Measurements from ENCODE around the gene LHFPL2. TPM values are rescaled to one million over a fixed set of nuclear protein-coding genes. Genes with fewer than 3 reads are reported as not detected.

LHFPL2 gene
- total RNA-seq, 1 experiment from 2014 or later, result 49.7 TPM

GRCh38 chr5:78495800-78496199, 152.8 kb downstream of the LHFPL2 start:
- H3K27me3 ChIP-seq (replicated peaks; ENCODE audit: control insufficient read depth, insufficient read depth, low read length), result no peaks in the 10 kb centered on the region
- DNase-seq, result no peak
- Mint-ChIP-seq H3K27ac (ENCODE audit: unreplicated experiment) (no peak overlapping the region), H3K27me3 (ENCODE audit: insufficient read depth, unreplicated experiment) (no peaks in the 10 kb centered on the region), H3K9me3 (ENCODE audit: unreplicated experiment) (no peaks in the 10 kb centered on the region), H3K36me3 (ENCODE audit: insufficient read depth, unreplicated experiment) (peaks cover 50% of the 10 kb centered on the region), H3K4me1 (ENCODE audit: low read depth, unreplicated experiment) (peaks cover 44% of the 10 kb centered on the region), H3K4me3 (ENCODE audit: unreplicated experiment) (no peak overlapping the region)
- POLR2A ChIA-PET, result no interaction called here
- H3K4me1 ChIP-seq, result peaks cover 32% of the 10 kb centered on the region
- CTCF ChIA-PET, result interaction anchor here (1.1 kb wide), 1 partner anchor 37 kb away, joined by 3 read pairs; no protein-coding TSS in a partner anchor
- no peak overlapping the region for H3K4me3 ChIP-seq (ENCODE audit: low read depth, low read length)
- H3K36me3 ChIP-seq (ENCODE audit: control insufficient read depth, insufficient read depth, low read length), result no peaks in the 10 kb centered on the region; the same call in 1 of the 2 replicates
- no peaks in the 10 kb centered on the region for H3K9me3 ChIP-seq
- no TSS peak for BruUV-seq (replicated peaks)
- no peak for TF ChIP-seq CTCF (IDR thresholded peaks at IDR 0.05; ENCODE audit: insufficient read depth in 1 of 2, low read depth in 1 of 2, low read length in 1 of 2, severe bottlenecking in 1 of 2, unreplicated experiment in 1 of 2)
- intact Hi-C loops (cut with micrococcal nuclease; ENCODE audit: unreplicated experiment), result no loop called here

GRCh38 chr5:78492650-78493049, 155.9 kb downstream of the LHFPL2 start:
- no peak for DNase-seq
- Mint-ChIP-seq H3K9me3 (ENCODE audit: unreplicated experiment) (no peaks in the 10 kb centered on the region), H3K36me3 (ENCODE audit: insufficient read depth, unreplicated experiment) (peaks cover 66% of the 10 kb centered on the region), H3K27ac (ENCODE audit: unreplicated experiment) (no peak overlapping the region), H3K4me1 (ENCODE audit: low read depth, unreplicated experiment) (peaks cover 12% of the 10 kb centered on the region), H3K27me3 (ENCODE audit: insufficient read depth, unreplicated experiment) (no peaks in the 10 kb centered on the region), H3K4me3 (ENCODE audit: unreplicated experiment) (no peak overlapping the region)
- no TSS peak for BruUV-seq (replicated peaks)
- H3K9me3 ChIP-seq, result no peaks in the 10 kb centered on the region
- ChIA-PET POLR2A (no interaction called here), CTCF (no interaction called here)
- H3K27me3 ChIP-seq (replicated peaks; ENCODE audit: control insufficient read depth, insufficient read depth, low read length), result no peaks in the 10 kb centered on the region
- no peak for TF ChIP-seq CTCF (IDR thresholded peaks at IDR 0.05; ENCODE audit: insufficient read depth in 1 of 2, low read depth in 1 of 2, low read length in 1 of 2, severe bottlenecking in 1 of 2, unreplicated experiment in 1 of 2)
- intact Hi-C loops (cut with micrococcal nuclease; ENCODE audit: unreplicated experiment), result no loop called here
- H3K4me1 ChIP-seq, result peaks cover 6% of the 10 kb centered on the region
- no peak overlapping the region for H3K4me3 ChIP-seq (ENCODE audit: low read depth, low read length)
- peaks cover 1% of the 10 kb centered on the region; the same call in 1 of the 2 replicates for H3K36me3 ChIP-seq (ENCODE audit: control insufficient read depth, insufficient read depth, low read length)

GRCh38 chr5:78492224-78492623, 156.3 kb downstream of the LHFPL2 start:
- BruUV-seq (replicated peaks), result no TSS peak
- Mint-ChIP-seq H3K27me3 (ENCODE audit: insufficient read depth, unreplicated experiment) (no peaks in the 10 kb centered on the region), H3K27ac (ENCODE audit: unreplicated experiment) (no peak overlapping the region), H3K4me3 (ENCODE audit: unreplicated experiment) (no peak overlapping the region), H3K4me1 (ENCODE audit: low read depth, unreplicated experiment) (peaks cover 8% of the 10 kb centered on the region), H3K9me3 (ENCODE audit: unreplicated experiment) (no peaks in the 10 kb centered on the region), H3K36me3 (ENCODE audit: insufficient read depth, unreplicated experiment) (peaks cover 70% of the 10 kb centered on the region)
- ChIA-PET POLR2A (no interaction called here), CTCF (no interaction called here)
- no peaks in the 10 kb centered on the region for H3K27me3 ChIP-seq (replicated peaks; ENCODE audit: control insufficient read depth, insufficient read depth, low read length)
- DNase-seq, result no peak
- H3K4me1 ChIP-seq, result peaks cover 3% of the 10 kb centered on the region; the same call in 1 of the 2 replicates
- H3K9me3 ChIP-seq, result no peaks in the 10 kb centered on the region
- H3K36me3 ChIP-seq (ENCODE audit: control insufficient read depth, insufficient read depth, low read length), result peaks cover 2% of the 10 kb centered on the region; the same call in 1 of the 2 replicates
- intact Hi-C loops (cut with micrococcal nuclease; ENCODE audit: unreplicated experiment), result no loop called here
- no peak for TF ChIP-seq CTCF (IDR thresholded peaks at IDR 0.05; ENCODE audit: insufficient read depth in 1 of 2, low read depth in 1 of 2, low read length in 1 of 2, severe bottlenecking in 1 of 2, unreplicated experiment in 1 of 2)
- no peak overlapping the region for H3K4me3 ChIP-seq (ENCODE audit: low read depth, low read length)

Data from Caco-2 (cell line).